Tibial nerve (tissue), 4 donors: Measurements from ENCODE around the gene OR4L1. TPM values are rescaled to one million over a fixed set of nuclear protein-coding genes. Genes with fewer than 3 reads are reported as not detected.
"Not testable (repeated sequence)": the region's sequence is repeated elsewhere in the genome, so short reads cannot be mapped to it uniquely, and the experiment has no call there.

ENCODE experiments used
- DNase-seq, 2 donors: peaks; one replicate each; pipeline ENCODE4 v3.0.0-alpha.2; 2019; ENCODE audit warnings: low spot score in 2 of 2
- H3K27ac ChIP-seq, 4 donors: fragments of 200-600 bp; sonication (generic) in 3 of 4; one replicate each; pipeline ENCODE4 v1.5.1; 2017 to 2019; ENCODE audit warnings: mild to moderate bottlenecking in 1 of 4
- H3K27me3 ChIP-seq, 2 donors: fragments of 200-600 bp; sonication (generic) in 1 of 2; one replicate each; pipeline versions ENCODE4 v1.5.1 to v1.6.0; 2017 to 2019
- H3K36me3 ChIP-seq, 3 donors: fragments of 200-600 bp; sonication (generic); one replicate each; pipeline ENCODE4 v1.5.1; 2018 to 2019
- H3K4me1 ChIP-seq, 4 donors: fragments of 200-600 bp; sonication (generic) in 3 of 4; one replicate each; pipeline ENCODE4 v1.5.1; 2017 to 2019
- H3K4me3 ChIP-seq, 4 donors: fragments of 200-600 bp; sonication (generic) in 3 of 4; one replicate each; pipeline ENCODE4 v1.5.1; 2017 to 2019; ENCODE audit warnings: mild to moderate bottlenecking in 1 of 4, moderate library complexity in 1 of 4
- H3K9me3 ChIP-seq, 4 donors: fragments of 200-600 bp; sonication (generic) in 3 of 4; one replicate each; pipeline ENCODE4 v1.5.1; 2017 to 2019
- EP300 ChIP-seq, 2 donors: sonication (generic); formaldehyde crosslinking; IDR thresholded peaks; one replicate each; pipeline ENCODE4 v1.6.1; 2017; ENCODE audit warnings: antibody characterized with exemption in 2 of 2, mild to moderate bottlenecking in 1 of 2
- POLR2A ChIP-seq, 2 donors: fragments of 450-650 bp; IDR thresholded peaks; one replicate each; pipeline ENCODE4 v1.6.1; 2017; ENCODE audit warnings: antibody characterized with exemption in 2 of 2, mild to moderate bottlenecking in 2 of 2, moderate library complexity in 2 of 2
- WGBS, 2 donors: methylation state at CpG; one replicate each; pipeline ENCODE4 v1.1.5; 2018; 5-methylcytosine and 5-hydroxymethylcytosine counted together
- total RNA-seq, 4 donors: library from RNA; depleted of rRNA; stranded (reverse); fragments of >200 nt; gene quantifications; one replicate each; pipeline ENCODE4 v1.1.0, GENCODE V29; 2016
- TF ChIP-seq, protein P1 (sequence below), 5 experiments: fragments of 200-600 bp in 3 of 5; fragments of 450-650 bp in 2 of 5; sonication (generic) in 3 of 5; IDR thresholded peaks; one replicate each; pipeline ENCODE4 v1.5.1; 2016 to 2019; ENCODE audit warnings: antibody characterized with exemption in 5 of 5, mild to moderate bottlenecking in 3 of 5, moderate library complexity in 2 of 5

The OR4L1 gene
- total RNA-seq, 4 donors from 2014 or later: not detected

DNA sequence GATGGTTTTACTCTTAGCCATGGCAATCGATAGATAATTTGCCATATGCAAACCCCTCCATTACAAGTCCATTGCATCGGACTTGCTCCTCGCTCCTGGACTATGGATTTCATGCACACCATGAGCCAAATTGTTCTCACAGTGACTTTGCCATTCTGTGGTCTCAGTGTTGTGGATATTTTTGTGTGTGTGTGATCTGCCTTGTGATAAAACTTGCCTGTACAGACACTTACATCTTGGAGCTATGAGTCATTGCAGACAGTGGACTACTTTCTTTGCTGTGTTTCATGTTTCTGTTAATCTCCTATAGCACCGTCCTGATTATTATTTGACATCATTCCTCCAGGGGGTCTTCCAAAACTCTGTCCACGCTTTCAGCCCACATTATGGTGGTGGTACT, 15.6 kb upstream of the OR4L1 start:
- Histone ChIP-seq H3K27ac (no peak overlapping the region), H3K9me3 (no peaks in the 10 kb centered on the region), H3K4me1 (no peaks in the 10 kb centered on the region), H3K36me3 (no peaks in the 10 kb centered on the region), H3K27me3 (no peaks in the 10 kb centered on the region), H3K4me3 (no peak overlapping the region)
- no peak for TF ChIP-seq POLR2A (IDR thresholded peaks at IDR 0.05)
- TF ChIP-seq EP300 (IDR thresholded peaks at IDR 0.05): no peak
- TF ChIP-seq, protein P1, sequence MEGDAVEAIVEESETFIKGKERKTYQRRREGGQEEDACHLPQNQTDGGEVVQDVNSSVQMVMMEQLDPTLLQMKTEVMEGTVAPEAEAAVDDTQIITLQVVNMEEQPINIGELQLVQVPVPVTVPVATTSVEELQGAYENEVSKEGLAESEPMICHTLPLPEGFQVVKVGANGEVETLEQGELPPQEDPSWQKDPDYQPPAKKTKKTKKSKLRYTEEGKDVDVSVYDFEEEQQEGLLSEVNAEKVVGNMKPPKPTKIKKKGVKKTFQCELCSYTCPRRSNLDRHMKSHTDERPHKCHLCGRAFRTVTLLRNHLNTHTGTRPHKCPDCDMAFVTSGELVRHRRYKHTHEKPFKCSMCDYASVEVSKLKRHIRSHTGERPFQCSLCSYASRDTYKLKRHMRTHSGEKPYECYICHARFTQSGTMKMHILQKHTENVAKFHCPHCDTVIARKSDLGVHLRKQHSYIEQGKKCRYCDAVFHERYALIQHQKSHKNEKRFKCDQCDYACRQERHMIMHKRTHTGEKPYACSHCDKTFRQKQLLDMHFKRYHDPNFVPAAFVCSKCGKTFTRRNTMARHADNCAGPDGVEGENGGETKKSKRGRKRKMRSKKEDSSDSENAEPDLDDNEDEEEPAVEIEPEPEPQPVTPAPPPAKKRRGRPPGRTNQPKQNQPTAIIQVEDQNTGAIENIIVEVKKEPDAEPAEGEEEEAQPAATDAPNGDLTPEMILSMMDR (IDR thresholded peaks at IDR 0.05): no peak
- no peak for DNase-seq
- WGBS, 2 donors: 67 to 68% methylated on average over 5 of the region's 5 CpGs

DNA sequence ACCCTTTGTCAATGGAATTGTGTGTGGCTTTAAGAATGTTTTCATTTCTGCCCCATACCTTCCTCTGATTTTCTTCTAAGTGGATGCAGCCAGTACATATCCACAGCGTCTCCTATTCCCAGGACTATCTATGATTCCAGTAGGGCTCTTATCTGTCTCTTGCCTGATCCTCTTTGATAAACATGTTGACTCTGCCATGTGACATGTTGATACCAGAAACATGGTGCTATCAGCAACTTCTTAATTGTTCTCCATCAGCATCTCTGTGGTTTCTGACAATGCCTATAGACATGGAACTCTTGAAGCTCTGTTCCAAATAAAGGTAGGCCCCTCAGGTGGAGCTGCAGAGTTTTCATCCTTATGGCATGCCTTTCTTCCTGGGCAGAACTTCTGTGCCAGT, 11.6 kb upstream of the OR4L1 start:
- no peaks in the 10 kb centered on the region for H3K36me3 ChIP-seq
- DNase-seq: no peak
- TF ChIP-seq EP300 (IDR thresholded peaks at IDR 0.05) (no peak), POLR2A (IDR thresholded peaks at IDR 0.05) (no peak)
- TF ChIP-seq, protein P1 (IDR thresholded peaks at IDR 0.05): no peak
- H3K4me1 ChIP-seq: no peaks in the 10 kb centered on the region
- H3K27me3 ChIP-seq: no peaks in the 10 kb centered on the region
- WGBS, 2 donors: 69 to 79% methylated on average over 1 of the region's 1 CpG
- H3K27ac ChIP-seq: no peak overlapping the region
- no peak overlapping the region for H3K4me3 ChIP-seq
- H3K9me3 ChIP-seq: no peaks in the 10 kb centered on the region

DNA sequence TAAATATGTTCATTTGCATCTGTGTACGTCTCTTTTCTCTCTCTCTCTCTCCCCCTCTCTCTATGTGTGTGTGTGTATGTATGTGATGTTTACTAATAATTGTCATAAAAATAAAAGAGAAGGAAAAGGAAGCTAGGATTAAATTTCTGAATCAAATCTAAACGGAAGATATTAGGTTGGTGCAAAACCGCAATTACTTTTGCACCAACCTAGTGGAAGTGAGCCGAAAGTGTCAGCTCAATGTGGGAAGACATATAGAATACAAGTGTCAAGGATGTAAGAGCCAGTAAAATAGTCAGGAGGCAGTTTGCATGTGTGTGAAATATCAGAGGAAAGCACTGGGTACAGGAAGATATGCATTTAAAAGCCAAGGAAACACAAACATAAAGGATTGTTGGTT, 32.2 kb downstream of the OR4L1 start:
- no peak for DNase-seq
- H3K9me3 ChIP-seq: no peaks in the 10 kb centered on the region
- H3K4me3 ChIP-seq: no peak overlapping the region
- H3K27ac ChIP-seq: no peak overlapping the region
- no peaks in the 10 kb centered on the region for H3K4me1 ChIP-seq
- H3K27me3 ChIP-seq: no peaks in the 10 kb centered on the region
- 52 to 53% methylated on average over 4 of the region's 4 CpGs for WGBS, 2 donors
- no peaks in the 10 kb centered on the region for H3K36me3 ChIP-seq
- no peak for TF ChIP-seq POLR2A (IDR thresholded peaks at IDR 0.05)
- TF ChIP-seq, protein P1 (IDR thresholded peaks at IDR 0.05): no peak
- TF ChIP-seq EP300 (IDR thresholded peaks at IDR 0.05): no peak

DNA sequence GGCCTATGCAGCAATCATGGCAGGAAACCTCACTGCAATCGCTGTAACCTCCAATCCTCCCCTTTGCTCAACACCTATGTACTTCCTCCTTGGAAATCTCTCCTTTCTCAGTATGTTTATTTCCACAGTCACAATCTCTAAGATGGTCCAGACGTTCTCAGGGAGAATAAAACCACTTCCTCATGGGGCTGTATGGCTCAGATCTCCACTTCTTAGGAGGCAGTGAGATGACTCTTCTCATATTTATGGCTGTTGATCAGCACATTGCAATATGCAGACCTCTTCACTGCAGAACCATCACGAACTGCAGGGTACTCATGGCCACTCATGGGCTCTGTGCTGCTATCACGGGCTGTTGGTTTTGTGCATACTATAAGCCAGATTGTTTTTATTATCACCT, 33.6 kb downstream of the OR4L1 start:
- no peak for TF ChIP-seq EP300 (IDR thresholded peaks at IDR 0.05)
- Histone ChIP-seq H3K4me1 (no peaks in the 10 kb centered on the region), H3K36me3 (no peaks in the 10 kb centered on the region), H3K9me3 (no peaks in the 10 kb centered on the region), H3K4me3 (no peak overlapping the region), H3K27me3 (no peaks in the 10 kb centered on the region), H3K27ac (no peak overlapping the region)
- 37 to 46% methylated on average over 4 of the region's 4 CpGs for WGBS, 2 donors
- DNase-seq: no peak

DNA sequence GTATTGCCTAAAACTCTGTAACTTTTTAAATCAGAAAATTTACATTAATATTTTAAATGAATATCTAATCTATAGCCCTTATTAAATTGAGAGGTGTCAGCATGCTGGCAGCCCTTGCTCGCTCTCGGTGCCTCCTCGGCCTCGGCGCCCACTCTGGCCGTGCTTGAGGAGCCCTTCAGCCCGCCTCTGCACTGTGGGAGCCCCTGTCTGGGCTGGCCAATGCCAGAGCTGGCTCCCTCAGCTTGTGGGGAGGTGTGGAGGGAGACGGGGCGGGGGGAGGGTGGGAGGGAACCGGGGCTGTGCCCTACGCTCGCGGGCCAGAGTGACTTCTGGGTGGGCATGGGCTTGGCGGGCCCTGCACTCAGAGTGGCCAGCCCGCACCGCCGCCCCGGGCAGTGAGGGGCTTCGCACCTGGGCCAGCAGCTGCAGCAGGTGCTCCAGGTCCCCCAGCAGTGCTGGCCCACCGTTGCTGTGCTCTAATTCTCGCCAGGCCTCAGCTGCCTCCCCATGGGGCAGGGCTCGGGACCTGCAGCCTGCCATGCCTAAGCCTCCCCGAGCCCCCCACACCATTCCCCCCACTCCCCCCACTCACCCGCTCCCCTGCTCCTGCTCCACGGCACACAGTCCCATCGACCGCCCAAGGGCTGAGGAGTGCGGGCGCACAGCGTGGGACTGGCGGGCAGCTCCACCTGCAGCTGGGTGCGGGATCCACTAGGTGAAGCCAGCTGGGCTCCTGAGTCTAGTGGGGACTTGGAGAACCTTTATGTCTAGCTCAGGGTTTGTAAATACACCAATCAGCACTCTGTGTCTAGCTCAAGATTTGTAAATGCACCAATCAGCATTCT, 39.3 kb downstream of the OR4L1 start:
- not testable (repeated sequence) for H3K9me3 ChIP-seq, DNase-seq, H3K4me1 ChIP-seq, H3K4me3 ChIP-seq, H3K36me3 ChIP-seq, H3K27me3 ChIP-seq, H3K27ac ChIP-seq
- WGBS, 2 donors: 86 to 89% methylated on average over 17 to 32 of the region's 32 CpGs

DNA sequence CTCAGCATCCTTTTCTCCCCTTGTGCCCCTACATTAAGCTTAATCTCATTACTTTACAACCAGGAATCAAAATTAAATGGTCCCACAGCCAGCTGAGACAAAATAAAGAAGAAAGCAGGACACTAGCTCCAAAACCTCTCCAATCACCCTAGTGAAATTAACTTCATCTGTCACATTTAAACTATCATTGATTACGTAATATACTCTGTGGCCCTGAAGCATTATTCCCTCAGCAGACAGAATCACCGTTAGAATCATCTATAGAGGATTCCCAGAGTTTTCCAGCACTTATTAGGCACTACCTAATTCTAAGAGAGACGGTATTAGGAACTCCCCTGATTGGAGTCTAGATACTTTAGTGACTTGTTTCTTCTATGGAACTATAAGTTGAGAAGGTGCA, 50.6 kb downstream of the OR4L1 start, which contains the start of gene OR4K17:
TSS of gene OR4K17 (plus strand) at position 302 of the 400 bp plus-strand sequence. CDS start 6,761 bp downstream, outside the sequence.
- H3K9me3 ChIP-seq: no peaks in the 10 kb centered on the region
- no peaks in the 10 kb centered on the region for H3K4me1 ChIP-seq
- H3K27me3 ChIP-seq: no peaks in the 10 kb centered on the region
- WGBS, 2 donors: 64 to 72% methylated on average over 3 of the region's 3 CpGs
- no peak for DNase-seq
- no peak within 1 kb of the TSS for H3K4me3 ChIP-seq
- TF ChIP-seq, protein P1 (IDR thresholded peaks at IDR 0.05): no peak
- no peak for TF ChIP-seq POLR2A (IDR thresholded peaks at IDR 0.05)
- TF ChIP-seq EP300 (IDR thresholded peaks at IDR 0.05): no peak
- no peak within 1 kb of the TSS for H3K27ac ChIP-seq
- H3K36me3 ChIP-seq: no peaks in the 10 kb centered on the region
